OCI-LY1 (cell line): ENCODE measurements around the gene RSF1.

Source experiments
- EZH2 ChIP-seq: fragments of 200-600 bp; sonication (generic), shearing (Covaris generic); IDR thresholded peaks from 2 replicates; pipeline ENCODE4 v1.8.0; 2017; ENCODE audit warnings: borderline replicate concordance, mixed run types, mild to moderate bottlenecking, antibody characterized with exemption, low read length, moderate library complexity, mixed read lengths
- TF ChIP-seq, protein P1 (sequence below): fragments of 200-600 bp; sonication (generic), shearing (Covaris generic); IDR thresholded peaks from 2 replicates; pipeline ENCODE4 v1.5.1; 2017; ENCODE audit warnings: mild to moderate bottlenecking, antibody characterized with exemption, low read length, moderate library complexity, mixed read lengths

DNA sequence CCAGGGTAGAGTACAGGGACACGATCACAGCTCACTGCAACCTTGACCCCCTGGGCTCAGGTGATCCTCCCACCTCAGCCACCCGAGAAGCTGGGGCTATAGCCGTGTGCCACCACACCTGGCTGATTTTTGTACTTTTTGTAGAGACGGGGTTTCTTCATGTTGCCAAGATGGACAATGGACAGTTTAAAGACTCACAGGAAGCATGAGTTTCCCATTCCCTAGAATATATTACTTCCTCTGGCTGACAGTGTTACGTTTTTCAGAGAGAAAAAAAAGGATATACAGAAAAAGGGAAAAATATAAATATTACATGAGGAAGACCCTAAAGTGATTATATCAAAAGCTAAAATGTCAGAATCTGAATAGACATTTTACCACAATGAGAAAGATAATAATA is 72.3 kb downstream of the RSF1 start:
- TF ChIP-seq, protein P1, sequence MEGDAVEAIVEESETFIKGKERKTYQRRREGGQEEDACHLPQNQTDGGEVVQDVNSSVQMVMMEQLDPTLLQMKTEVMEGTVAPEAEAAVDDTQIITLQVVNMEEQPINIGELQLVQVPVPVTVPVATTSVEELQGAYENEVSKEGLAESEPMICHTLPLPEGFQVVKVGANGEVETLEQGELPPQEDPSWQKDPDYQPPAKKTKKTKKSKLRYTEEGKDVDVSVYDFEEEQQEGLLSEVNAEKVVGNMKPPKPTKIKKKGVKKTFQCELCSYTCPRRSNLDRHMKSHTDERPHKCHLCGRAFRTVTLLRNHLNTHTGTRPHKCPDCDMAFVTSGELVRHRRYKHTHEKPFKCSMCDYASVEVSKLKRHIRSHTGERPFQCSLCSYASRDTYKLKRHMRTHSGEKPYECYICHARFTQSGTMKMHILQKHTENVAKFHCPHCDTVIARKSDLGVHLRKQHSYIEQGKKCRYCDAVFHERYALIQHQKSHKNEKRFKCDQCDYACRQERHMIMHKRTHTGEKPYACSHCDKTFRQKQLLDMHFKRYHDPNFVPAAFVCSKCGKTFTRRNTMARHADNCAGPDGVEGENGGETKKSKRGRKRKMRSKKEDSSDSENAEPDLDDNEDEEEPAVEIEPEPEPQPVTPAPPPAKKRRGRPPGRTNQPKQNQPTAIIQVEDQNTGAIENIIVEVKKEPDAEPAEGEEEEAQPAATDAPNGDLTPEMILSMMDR: no peak
- TF ChIP-seq EZH2: no peak
